A673 (cell line): ENCODE results near the gene CAMK2N2.

ENCODE experiments used
- EZH2 ChIP-seq: fragments of 200-600 bp; sonication (generic); IDR thresholded peaks from 2 replicates; pipeline ENCODE4 v1.6.1; 2017; ENCODE audit warnings: borderline replicate concordance, low read depth, mild to moderate bottlenecking, mixed read lengths, antibody characterized with exemption, low read length; ENCODE audit not compliant: poor library complexity, severe bottlenecking
- TF ChIP-seq, protein P1 (sequence below): fragments of 300-800, 200-600 bp; sonication (generic); conservative IDR thresholded peaks from 2 replicates; pipeline ENCODE4 v1.5.1; 2017; ENCODE audit warnings: low read depth, mild to moderate bottlenecking, antibody characterized with exemption, low read length, moderate library complexity, mixed read lengths

GRCh38 chr3:184258926-184259325, 2.4 kb downstream of the CAMK2N2 start:
- TF ChIP-seq, protein P1, sequence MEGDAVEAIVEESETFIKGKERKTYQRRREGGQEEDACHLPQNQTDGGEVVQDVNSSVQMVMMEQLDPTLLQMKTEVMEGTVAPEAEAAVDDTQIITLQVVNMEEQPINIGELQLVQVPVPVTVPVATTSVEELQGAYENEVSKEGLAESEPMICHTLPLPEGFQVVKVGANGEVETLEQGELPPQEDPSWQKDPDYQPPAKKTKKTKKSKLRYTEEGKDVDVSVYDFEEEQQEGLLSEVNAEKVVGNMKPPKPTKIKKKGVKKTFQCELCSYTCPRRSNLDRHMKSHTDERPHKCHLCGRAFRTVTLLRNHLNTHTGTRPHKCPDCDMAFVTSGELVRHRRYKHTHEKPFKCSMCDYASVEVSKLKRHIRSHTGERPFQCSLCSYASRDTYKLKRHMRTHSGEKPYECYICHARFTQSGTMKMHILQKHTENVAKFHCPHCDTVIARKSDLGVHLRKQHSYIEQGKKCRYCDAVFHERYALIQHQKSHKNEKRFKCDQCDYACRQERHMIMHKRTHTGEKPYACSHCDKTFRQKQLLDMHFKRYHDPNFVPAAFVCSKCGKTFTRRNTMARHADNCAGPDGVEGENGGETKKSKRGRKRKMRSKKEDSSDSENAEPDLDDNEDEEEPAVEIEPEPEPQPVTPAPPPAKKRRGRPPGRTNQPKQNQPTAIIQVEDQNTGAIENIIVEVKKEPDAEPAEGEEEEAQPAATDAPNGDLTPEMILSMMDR, result no peak
- TF ChIP-seq EZH2, result no peak
